22Rv1 (cell line): ENCODE measurements around the gene ALG1.

Experiments
- ZFX ChIP-seq: fragments of 450-650 bp; IDR thresholded peaks from 2 replicates; pipeline ENCODE4 v1.6.1; 2017; ENCODE audit warnings: antibody characterized with exemption, borderline replicate concordance
- TF ChIP-seq, protein P1 (sequence below): fragments of 450-650 bp; IDR thresholded peaks from 2 replicates; pipeline ENCODE4 v1.5.1; 2017; ENCODE audit warnings: mild to moderate bottlenecking

DNA sequence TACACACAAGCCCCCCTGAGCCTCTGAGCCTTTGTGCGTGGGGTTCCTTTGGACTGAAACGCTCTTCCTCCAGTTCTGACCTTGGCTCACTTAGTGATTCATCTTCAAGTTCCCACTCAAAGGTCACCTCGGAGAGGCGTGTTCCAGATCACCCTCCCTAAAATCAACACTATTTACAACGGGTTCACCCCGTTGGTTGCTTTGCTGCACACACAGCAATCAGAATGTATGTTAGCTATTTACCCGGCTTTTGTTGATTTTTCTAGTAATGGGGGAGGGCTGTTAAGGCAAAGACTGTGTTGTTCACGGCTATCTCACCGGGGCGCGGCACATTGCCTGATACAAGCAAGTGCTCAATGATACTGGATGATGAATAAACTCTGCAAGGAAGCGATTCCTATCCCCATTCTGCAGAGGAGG, 38.9 kb upstream of the ALG1 start:
- TF ChIP-seq, protein P1, sequence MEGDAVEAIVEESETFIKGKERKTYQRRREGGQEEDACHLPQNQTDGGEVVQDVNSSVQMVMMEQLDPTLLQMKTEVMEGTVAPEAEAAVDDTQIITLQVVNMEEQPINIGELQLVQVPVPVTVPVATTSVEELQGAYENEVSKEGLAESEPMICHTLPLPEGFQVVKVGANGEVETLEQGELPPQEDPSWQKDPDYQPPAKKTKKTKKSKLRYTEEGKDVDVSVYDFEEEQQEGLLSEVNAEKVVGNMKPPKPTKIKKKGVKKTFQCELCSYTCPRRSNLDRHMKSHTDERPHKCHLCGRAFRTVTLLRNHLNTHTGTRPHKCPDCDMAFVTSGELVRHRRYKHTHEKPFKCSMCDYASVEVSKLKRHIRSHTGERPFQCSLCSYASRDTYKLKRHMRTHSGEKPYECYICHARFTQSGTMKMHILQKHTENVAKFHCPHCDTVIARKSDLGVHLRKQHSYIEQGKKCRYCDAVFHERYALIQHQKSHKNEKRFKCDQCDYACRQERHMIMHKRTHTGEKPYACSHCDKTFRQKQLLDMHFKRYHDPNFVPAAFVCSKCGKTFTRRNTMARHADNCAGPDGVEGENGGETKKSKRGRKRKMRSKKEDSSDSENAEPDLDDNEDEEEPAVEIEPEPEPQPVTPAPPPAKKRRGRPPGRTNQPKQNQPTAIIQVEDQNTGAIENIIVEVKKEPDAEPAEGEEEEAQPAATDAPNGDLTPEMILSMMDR, result no peak
- TF ChIP-seq ZFX, result no peak
